ENCODE measurements around the gene EXOC6B.
"Not testable (repeated sequence)": the region's sequence is repeated elsewhere in the genome, so short reads cannot be mapped to it uniquely, and the experiment has no call there.

The EXOC6B gene

GRCh38 chr2:72674982-72675915 is 150.6 kb downstream of the EXOC6B start:
- Mint-ChIP-seq H3K36me3 (ENCODE audit: low read depth) (peaks cover 3% of the 10 kb centered on the region), H3K4me3 (no peak overlapping the region), H3K4me1 (ENCODE audit: low read depth) (no peaks in the 10 kb centered on the region), H3K27ac (no peak overlapping the region), H3K9me3 (peaks cover 3% of the 10 kb centered on the region), H3K27me3 (no peaks in the 10 kb centered on the region)

- Mint-ChIP-seq H3K27ac (no peak overlapping the region), H3K36me3 (ENCODE audit: low read depth) (peaks cover 14% of the 10 kb centered on the region), H3K27me3 (no peaks in the 10 kb centered on the region), H3K9me3 (peaks cover 8% of the 10 kb centered on the region), H3K4me1 (ENCODE audit: low read depth) (no peaks in the 10 kb centered on the region), H3K4me3 (no peak overlapping the region)
Observed at GRCh38 chr2:72673279-72673678, 152.6 kb downstream of the EXOC6B start.

- H3K36me3 Mint-ChIP-seq (ENCODE audit: low read depth), result peaks cover 27% of the 10 kb centered on the region
- no peaks in the 10 kb centered on the region for H3K27me3 Mint-ChIP-seq
- no peak overlapping the region for H3K27ac Mint-ChIP-seq
- no peak overlapping the region for H3K4me3 Mint-ChIP-seq
- H3K4me1 Mint-ChIP-seq (ENCODE audit: low read depth), result no peaks in the 10 kb centered on the region
- peaks cover 32% of the 10 kb centered on the region for H3K9me3 Mint-ChIP-seq
Observed at GRCh38 chr2:72669121-72669520, 156.7 kb downstream of the EXOC6B start.

- H3K9me3 Mint-ChIP-seq, result peaks cover 32% of the 10 kb centered on the region
Observed at GRCh38 chr2:72668647-72669046, 157.2 kb downstream of the EXOC6B start.

GRCh38 chr2:72665448-72665847 is 160.4 kb downstream of the EXOC6B start:
- Mint-ChIP-seq H3K4me1 (ENCODE audit: low read depth) (no peaks in the 10 kb centered on the region), H3K9me3 (peaks cover 29% of the 10 kb centered on the region), H3K27ac (no peak overlapping the region), H3K4me3 (no peak overlapping the region), H3K36me3 (ENCODE audit: low read depth) (peaks cover 29% of the 10 kb centered on the region), H3K27me3 (no peaks in the 10 kb centered on the region)

More at GRCh38 chr2:72668647-72669046, 157.2 kb downstream of the EXOC6B start:
- Mint-ChIP-seq H3K27ac (no peak overlapping the region), H3K36me3 (ENCODE audit: low read depth) (peaks cover 27% of the 10 kb centered on the region), H3K27me3 (no peaks in the 10 kb centered on the region), H3K4me3 (no peak overlapping the region), H3K4me1 (ENCODE audit: low read depth) (no peaks in the 10 kb centered on the region)

GRCh38 chr2:72661985-72662384 is 163.8 kb downstream of the EXOC6B start:
- no peak overlapping the region for H3K4me3 Mint-ChIP-seq
- H3K9me3 Mint-ChIP-seq, result peaks cover 13% of the 10 kb centered on the region
- H3K4me1 Mint-ChIP-seq (ENCODE audit: low read depth), result no peaks in the 10 kb centered on the region
- no peak overlapping the region for H3K27ac Mint-ChIP-seq
- peaks cover 9% of the 10 kb centered on the region for H3K36me3 Mint-ChIP-seq (ENCODE audit: low read depth)
- H3K27me3 Mint-ChIP-seq, result no peaks in the 10 kb centered on the region

GRCh38 chr2:72649810-72650209 is 176.0 kb downstream of the EXOC6B start:
- Mint-ChIP-seq H3K36me3 (ENCODE audit: low read depth) (peaks cover 16% of the 10 kb centered on the region), H3K27ac (no peak overlapping the region), H3K27me3 (no peaks in the 10 kb centered on the region), H3K4me3 (no peak overlapping the region), H3K4me1 (ENCODE audit: low read depth) (no peaks in the 10 kb centered on the region), H3K9me3 (peaks cover 19% of the 10 kb centered on the region)

GRCh38 chr2:72641221-72641620 is 184.6 kb downstream of the EXOC6B start:
- not testable (repeated sequence) for H3K27me3 Mint-ChIP-seq
- peaks cover 26% of the 10 kb centered on the region for H3K9me3 Mint-ChIP-seq

GRCh38 chr2:72638600-72639211 is 187.1 kb downstream of the EXOC6B start:
- no peaks in the 10 kb centered on the region for H3K27me3 Mint-ChIP-seq
- H3K4me3 Mint-ChIP-seq, result no peak overlapping the region
- H3K27ac Mint-ChIP-seq, result no peak overlapping the region
- H3K4me1 Mint-ChIP-seq (ENCODE audit: low read depth), result no peaks in the 10 kb centered on the region
- H3K36me3 Mint-ChIP-seq (ENCODE audit: low read depth), result peaks cover 6% of the 10 kb centered on the region
- H3K9me3 Mint-ChIP-seq, result peaks cover 9% of the 10 kb centered on the region

More at GRCh38 chr2:72641221-72641620, 184.6 kb downstream of the EXOC6B start:
- peaks cover 11% of the 10 kb centered on the region for H3K36me3 Mint-ChIP-seq (ENCODE audit: low read depth)
- not testable (repeated sequence) for H3K4me1 Mint-ChIP-seq (ENCODE audit: low read depth); H3K4me3 Mint-ChIP-seq; H3K27ac Mint-ChIP-seq

GRCh38 chr2:72636210-72636609 is 189.6 kb downstream of the EXOC6B start:
- Mint-ChIP-seq H3K36me3 (ENCODE audit: low read depth) (peaks cover 6% of the 10 kb centered on the region), H3K27me3 (no peaks in the 10 kb centered on the region), H3K27ac (no peak overlapping the region), H3K4me3 (no peak overlapping the region), H3K4me1 (ENCODE audit: low read depth) (no peaks in the 10 kb centered on the region), H3K9me3 (peaks cover 9% of the 10 kb centered on the region)

GRCh38 chr2:72630767-72631166 is 195.1 kb downstream of the EXOC6B start:
- H3K27ac Mint-ChIP-seq, result no peak overlapping the region
- no peak overlapping the region for H3K4me3 Mint-ChIP-seq
- H3K9me3 Mint-ChIP-seq, result peaks cover 3% of the 10 kb centered on the region
- no peaks in the 10 kb centered on the region for H3K4me1 Mint-ChIP-seq (ENCODE audit: low read depth)
- H3K36me3 Mint-ChIP-seq (ENCODE audit: low read depth), result no peaks in the 10 kb centered on the region
- no peaks in the 10 kb centered on the region for H3K27me3 Mint-ChIP-seq

GRCh38 chr2:72629062-72629461 is 196.8 kb downstream of the EXOC6B start:
- no peak overlapping the region for H3K27ac Mint-ChIP-seq
- H3K4me3 Mint-ChIP-seq, result no peak overlapping the region
- no peaks in the 10 kb centered on the region for H3K27me3 Mint-ChIP-seq
- no peaks in the 10 kb centered on the region for H3K4me1 Mint-ChIP-seq (ENCODE audit: low read depth)
- H3K9me3 Mint-ChIP-seq, result no peaks in the 10 kb centered on the region
- H3K36me3 Mint-ChIP-seq (ENCODE audit: low read depth), result no peaks in the 10 kb centered on the region

GRCh38 chr2:72627083-72627482 is 198.8 kb downstream of the EXOC6B start:
- Mint-ChIP-seq H3K9me3 (no peaks in the 10 kb centered on the region), H3K27me3 (no peaks in the 10 kb centered on the region), H3K4me1 (ENCODE audit: low read depth) (no peaks in the 10 kb centered on the region), H3K36me3 (ENCODE audit: low read depth) (no peaks in the 10 kb centered on the region), H3K4me3 (no peak overlapping the region), H3K27ac (no peak overlapping the region)

- no peaks in the 10 kb centered on the region for H3K27me3 Mint-ChIP-seq
- H3K36me3 Mint-ChIP-seq (ENCODE audit: low read depth), result no peaks in the 10 kb centered on the region
- H3K27ac Mint-ChIP-seq, result no peak overlapping the region
- no peak overlapping the region for H3K4me3 Mint-ChIP-seq
- no peaks in the 10 kb centered on the region for H3K4me1 Mint-ChIP-seq (ENCODE audit: low read depth)
- no peaks in the 10 kb centered on the region for H3K9me3 Mint-ChIP-seq
Observed at GRCh38 chr2:72625366-72625765, 200.5 kb downstream of the EXOC6B start.

GRCh38 chr2:72623481-72623880 is 202.4 kb downstream of the EXOC6B start:
- no peaks in the 10 kb centered on the region for H3K27me3 Mint-ChIP-seq
- peaks cover 10% of the 10 kb centered on the region for H3K9me3 Mint-ChIP-seq
- H3K27ac Mint-ChIP-seq, result no peak overlapping the region
- H3K36me3 Mint-ChIP-seq (ENCODE audit: low read depth), result peaks cover 8% of the 10 kb centered on the region
- H3K4me3 Mint-ChIP-seq, result no peak overlapping the region
- H3K4me1 Mint-ChIP-seq (ENCODE audit: low read depth), result no peaks in the 10 kb centered on the region
